ENCODE data around the gene CXCL9.

GRCh38 chr4:76016393-76016792, 9.1 kb upstream of the CXCL9 start:
- TF ChIP-seq CTCF (optimal IDR thresholded peaks at IDR 0.05 in 1 of 3, IDR thresholded peaks at IDR 0.05 in 1 of 3, conservative IDR thresholded peaks at IDR 0.05 in 1 of 3; ENCODE audit: extremely low read depth in 1 of 3, insufficient read depth in 2 of 3, low read length in 3 of 3), result no peak
- no peak for TF ChIP-seq EZH2 (IDR thresholded peaks at IDR 0.05; ENCODE audit: low read length)
